K562 (cell line): ENCODE data around the gene SUSD3. TPM values are rescaled to one million over a fixed set of nuclear protein-coding genes. Genes with fewer than 3 reads are reported as not detected.
A peak's percentile ranks its signal among the peaks of the same experiment; 100 is the strongest.

Experiments used
- CBX3 ChIP-seq, 2 experiments: IDR thresholded peaks; 1 replicate in 1 of 2; 2 replicates in 1 of 2; pipeline ENCODE4 v1.6.1; 2012; ENCODE audit warnings: inconsistent platforms in 2 of 2, low read length in 2 of 2, borderline replicate concordance in 1 of 2, control low read depth in 1 of 2
- CEBPG ChIP-seq, 3 experiments: fragments of 200-800 bp in 1 of 3; sonication (Bioruptor generic) in 1 of 3; sonication (generic) in 1 of 3; formaldehyde crosslinking in 1 of 3; IDR thresholded peaks in 2 of 3; conservative IDR thresholded peaks in 1 of 3; 2 replicates each; pipeline versions ENCODE4 v1.6.1 to v1.8.0; 2016 to 2022; ENCODE audit warnings: missing compliant biosample characterization in 2 of 3, missing genetic modification characterization in 2 of 3, mild to moderate bottlenecking in 1 of 3, missing genetic modification reagents in 1 of 3
- CTBP1 ChIP-seq: fragments of 450-650 bp; IDR thresholded peaks from 2 replicates; pipeline ENCODE4 v1.6.1; 2016; ENCODE audit warnings: borderline replicate concordance
- HMGN3 ChIP-seq: IDR thresholded peaks from 2 replicates; pipeline ENCODE4 v1.6.1; 2011; ENCODE audit warnings: borderline replicate concordance, low read depth, mild to moderate bottlenecking, mixed read lengths, low read length; ENCODE audit not compliant: insufficient read length; ENCODE audit errors: extremely low read depth
- ID3 ChIP-seq, 2 experiments: fragments of 250-450 bp in 1 of 2; fragments of 450-650 bp in 1 of 2; sonication (Bioruptor Pico) in 1 of 2; IDR thresholded peaks; 2 replicates each; pipeline versions ENCODE4 v1.6.1 to v1.8.0; 2016 to 2021; ENCODE audit warnings: mild to moderate bottlenecking in 2 of 2, moderate library complexity in 2 of 2, missing compliant biosample characterization in 1 of 2, missing genetic modification characterization in 1 of 2
- PRPF4 ChIP-seq: fragments of 200-400 bp; formaldehyde crosslinking; IDR thresholded peaks from one replicate; pipeline ENCODE4 v1.6.1; 2017; ENCODE audit warnings: low read length, low read depth, mild to moderate bottlenecking; ENCODE audit not compliant: insufficient read depth, poor library complexity, severe bottlenecking
- SAFB ChIP-seq: fragments of 200-400 bp; formaldehyde crosslinking; IDR thresholded peaks from 2 replicates; pipeline ENCODE4 v1.6.1; 2017; ENCODE audit warnings: low read depth, low read length, borderline replicate concordance
- ZBTB9 ChIP-seq: fragments of 450-650 bp; formaldehyde crosslinking; IDR thresholded peaks from 2 replicates; pipeline ENCODE4 v1.4.0; 2020; ENCODE audit warnings: mild to moderate bottlenecking, moderate library complexity
- ZNF445 ChIP-seq: fragments of 250-450 bp; sonication (Bioruptor Pico); IDR thresholded peaks from 2 replicates; pipeline ENCODE4 v1.4.0; 2020; ENCODE audit warnings: low read depth, mild to moderate bottlenecking, moderate library complexity
- ZNF57 ChIP-seq: fragments of 450-650 bp; formaldehyde crosslinking; IDR thresholded peaks from 2 replicates; pipeline ENCODE4 v1.4.0; 2020; ENCODE audit warnings: mild to moderate bottlenecking, moderate library complexity
- ZNF780A ChIP-seq: fragments of 250-450 bp; sonication (Bioruptor Pico); IDR thresholded peaks from 2 replicates; pipeline ENCODE4 v1.5.0; 2021; ENCODE audit warnings: mild to moderate bottlenecking
- polyA plus RNA-seq, 8 experiments: library from polyadenylated mRNA; depleted of rRNA in 4 of 8; stranded (reverse) in 5 of 8; unstranded in 3 of 8; fragments of >200 nt; fragmentation: Nextera tagmentation in 2 of 8; fragmentation: Illumina TruSeq in 1 of 8; extraction: Ambion mirVana in 2 of 8; extraction: Trizol in 1 of 8; gene quantifications; 2 replicates each; pipeline versions ENCODE4 v1.2.1 to v1.2.3, GENCODE V29; 2011 to 2014; ENCODE audit warnings: inconsistent platforms in 1 of 8, missing spikeins in 1 of 8
- total RNA-seq, 7 experiments: library from RNA; depleted of rRNA in 6 of 7; stranded (reverse); fragments of >200 nt in 6 of 7; fragmentation: Illumina TruSeq in 2 of 7; extraction: Trizol in 2 of 7; gene quantifications; 2 replicates each; pipeline versions ENCODE4 v1.2.1 to v1.2.3, GENCODE V29; 2011 to 2021; ENCODE audit warnings: low replicate concordance in 1 of 7
- TF ChIP-seq, protein P1 (sequence below): fragments of 250-450 bp; sonication (Bioruptor Pico); IDR thresholded peaks from 2 replicates; pipeline ENCODE4 v1.5.0; 2022; ENCODE audit warnings: mild to moderate bottlenecking
- TF ChIP-seq, protein P2 (sequence below): IDR thresholded peaks from 3 replicates; pipeline ENCODE4 v1.6.1; 2011; ENCODE audit warnings: borderline replicate concordance, mild to moderate bottlenecking, moderate library complexity; ENCODE audit not compliant: insufficient read length; ENCODE audit errors: extremely low read depth
- TF ChIP-seq, protein P3 (sequence below): fragments of 250-450 bp; sonication (Bioruptor Pico); IDR thresholded peaks from 2 replicates; pipeline ENCODE4 v1.5.0; 2021
- TF ChIP-seq, protein P4 (sequence below): fragments of 250-450 bp; sonication (Bioruptor Pico); IDR thresholded peaks from 2 replicates; pipeline ENCODE4 v1.5.0; 2020; ENCODE audit warnings: mild to moderate bottlenecking

Gene SUSD3
- total and polyA plus RNA-seq, 9 of the 15 experiments (the other 6 are each of a cell fraction or from before 2014, with no cell fraction given), result 1.3 to 21.7 (median 11.4) TPM

- TF ChIP-seq, protein P1, sequence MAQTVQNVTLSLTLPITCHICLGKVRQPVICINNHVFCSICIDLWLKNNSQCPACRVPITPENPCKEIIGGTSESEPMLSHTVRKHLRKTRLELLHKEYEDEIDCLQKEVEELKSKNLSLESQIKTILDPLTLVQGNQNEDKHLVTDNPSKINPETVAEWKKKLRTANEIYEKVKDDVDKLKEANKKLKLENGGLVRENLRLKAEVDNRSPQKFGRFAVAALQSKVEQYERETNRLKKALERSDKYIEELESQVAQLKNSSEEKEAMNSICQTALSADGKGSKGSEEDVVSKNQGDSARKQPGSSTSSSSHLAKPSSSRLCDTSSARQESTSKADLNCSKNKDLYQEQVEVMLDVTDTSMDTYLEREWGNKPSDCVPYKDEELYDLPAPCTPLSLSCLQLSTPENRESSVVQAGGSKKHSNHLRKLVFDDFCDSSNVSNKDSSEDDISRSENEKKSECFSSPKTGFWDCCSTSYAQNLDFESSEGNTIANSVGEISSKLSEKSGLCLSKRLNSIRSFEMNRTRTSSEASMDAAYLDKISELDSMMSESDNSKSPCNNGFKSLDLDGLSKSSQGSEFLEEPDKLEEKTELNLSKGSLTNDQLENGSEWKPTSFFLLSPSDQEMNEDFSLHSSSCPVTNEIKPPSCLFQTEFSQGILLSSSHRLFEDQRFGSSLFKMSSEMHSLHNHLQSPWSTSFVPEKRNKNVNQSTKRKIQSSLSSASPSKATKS (CRISPR knock-in tag), result no peak
- TF ChIP-seq, protein P2, sequence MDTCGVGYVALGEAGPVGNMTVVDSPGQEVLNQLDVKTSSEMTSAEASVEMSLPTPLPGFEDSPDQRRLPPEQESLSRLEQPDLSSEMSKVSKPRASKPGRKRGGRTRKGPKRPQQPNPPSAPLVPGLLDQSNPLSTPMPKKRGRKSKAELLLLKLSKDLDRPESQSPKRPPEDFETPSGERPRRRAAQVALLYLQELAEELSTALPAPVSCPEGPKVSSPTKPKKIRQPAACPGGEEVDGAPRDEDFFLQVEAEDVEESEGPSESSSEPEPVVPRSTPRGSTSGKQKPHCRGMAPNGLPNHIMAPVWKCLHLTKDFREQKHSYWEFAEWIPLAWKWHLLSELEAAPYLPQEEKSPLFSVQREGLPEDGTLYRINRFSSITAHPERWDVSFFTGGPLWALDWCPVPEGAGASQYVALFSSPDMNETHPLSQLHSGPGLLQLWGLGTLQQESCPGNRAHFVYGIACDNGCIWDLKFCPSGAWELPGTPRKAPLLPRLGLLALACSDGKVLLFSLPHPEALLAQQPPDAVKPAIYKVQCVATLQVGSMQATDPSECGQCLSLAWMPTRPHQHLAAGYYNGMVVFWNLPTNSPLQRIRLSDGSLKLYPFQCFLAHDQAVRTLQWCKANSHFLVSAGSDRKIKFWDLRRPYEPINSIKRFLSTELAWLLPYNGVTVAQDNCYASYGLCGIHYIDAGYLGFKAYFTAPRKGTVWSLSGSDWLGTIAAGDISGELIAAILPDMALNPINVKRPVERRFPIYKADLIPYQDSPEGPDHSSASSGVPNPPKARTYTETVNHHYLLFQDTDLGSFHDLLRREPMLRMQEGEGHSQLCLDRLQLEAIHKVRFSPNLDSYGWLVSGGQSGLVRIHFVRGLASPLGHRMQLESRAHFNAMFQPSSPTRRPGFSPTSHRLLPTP, result no peak
- TF ChIP-seq SAFB, result no peak
- no peak for TF ChIP-seq PRPF4
- no peak for TF ChIP-seq ZNF780A
- TF ChIP-seq, protein P3, sequence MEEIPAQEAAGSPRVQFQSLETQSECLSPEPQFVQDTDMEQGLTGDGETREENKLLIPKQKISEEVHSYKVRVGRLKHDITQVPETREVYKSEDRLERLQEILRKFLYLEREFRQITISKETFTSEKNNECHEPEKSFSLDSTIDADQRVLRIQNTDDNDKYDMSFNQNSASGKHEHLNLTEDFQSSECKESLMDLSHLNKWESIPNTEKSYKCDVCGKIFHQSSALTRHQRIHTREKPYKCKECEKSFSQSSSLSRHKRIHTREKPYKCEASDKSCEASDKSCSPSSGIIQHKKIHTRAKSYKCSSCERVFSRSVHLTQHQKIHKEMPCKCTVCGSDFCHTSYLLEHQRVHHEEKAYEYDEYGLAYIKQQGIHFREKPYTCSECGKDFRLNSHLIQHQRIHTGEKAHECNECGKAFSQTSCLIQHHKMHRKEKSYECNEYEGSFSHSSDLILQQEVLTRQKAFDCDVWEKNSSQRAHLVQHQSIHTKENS (CRISPR knock-in tag), result no peak
- no peak for TF ChIP-seq CBX3 (IDR thresholded peaks at IDR 0.05; ENCODE audit: borderline replicate concordance in 1 of 2, low read length in 2 of 2)
- TF ChIP-seq CEBPG (CRISPR knock-in tag; IDR thresholded peaks at IDR 0.05), result no peak
- TF ChIP-seq CEBPG (tag; conservative IDR thresholded peaks at IDR 0.05 in 1 of 2, IDR thresholded peaks at IDR 0.05 in 1 of 2), result no peak
- TF ChIP-seq ZBTB9 (CRISPR knock-in tag), result peak; percentile 62; the same call in 1 of the 2 replicates
- TF ChIP-seq, protein P4, sequence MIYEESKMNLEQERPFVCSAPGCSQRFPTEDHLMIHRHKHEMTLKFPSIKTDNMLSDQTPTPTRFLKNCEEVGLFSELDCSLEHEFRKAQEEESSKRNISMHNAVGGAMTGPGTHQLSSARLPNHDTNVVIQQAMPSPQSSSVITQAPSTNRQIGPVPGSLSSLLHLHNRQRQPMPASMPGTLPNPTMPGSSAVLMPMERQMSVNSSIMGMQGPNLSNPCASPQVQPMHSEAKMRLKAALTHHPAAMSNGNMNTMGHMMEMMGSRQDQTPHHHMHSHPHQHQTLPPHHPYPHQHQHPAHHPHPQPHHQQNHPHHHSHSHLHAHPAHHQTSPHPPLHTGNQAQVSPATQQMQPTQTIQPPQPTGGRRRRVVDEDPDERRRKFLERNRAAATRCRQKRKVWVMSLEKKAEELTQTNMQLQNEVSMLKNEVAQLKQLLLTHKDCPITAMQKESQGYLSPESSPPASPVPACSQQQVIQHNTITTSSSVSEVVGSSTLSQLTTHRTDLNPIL (CRISPR knock-in tag), result no peak
- TF ChIP-seq ID3 (CRISPR knock-in tag; IDR thresholded peaks at IDR 0.05), result no peak
- no peak for TF ChIP-seq ID3 (tag; IDR thresholded peaks at IDR 0.05)
- peak; percentile 29 for TF ChIP-seq HMGN3
- TF ChIP-seq ZNF445, result no peak
- TF ChIP-seq CTBP1, result peak; percentile 49
- no peak for TF ChIP-seq ZNF57 (CRISPR knock-in tag)
Measured at GRCh38 chr9:93134015-93134739, 75.7 kb downstream of the SUSD3 start, which contains the start of gene NINJ1 (continued).
